ENCODE data around the gene PRR15L.

The PRR15L gene

GRCh38 chr17:47915776-47916398, 41.8 kb downstream of the PRR15L start:
- Histone ChIP-seq H3K9me3 (ENCODE audit: control insufficient read depth, insufficient read depth, low read length) (no peaks in the 10 kb centered on the region), H3K36me3 (ENCODE audit: control insufficient read depth, insufficient read depth, low read length) (peaks cover 13% of the 10 kb centered on the region), H3K4me1 (ENCODE audit: control insufficient read depth, insufficient read depth, low read length) (no peaks in the 10 kb centered on the region), H3K27me3 (ENCODE audit: control insufficient read depth, insufficient read depth, low read length) (no peaks in the 10 kb centered on the region), H3K9ac (ENCODE audit: low read depth, low read length) (no peak overlapping the region), H3K27ac (ENCODE audit: low read depth, low read length) (no peak overlapping the region), H3K4me3 (ENCODE audit: low read depth, low read length) (no peak overlapping the region)

DNA sequence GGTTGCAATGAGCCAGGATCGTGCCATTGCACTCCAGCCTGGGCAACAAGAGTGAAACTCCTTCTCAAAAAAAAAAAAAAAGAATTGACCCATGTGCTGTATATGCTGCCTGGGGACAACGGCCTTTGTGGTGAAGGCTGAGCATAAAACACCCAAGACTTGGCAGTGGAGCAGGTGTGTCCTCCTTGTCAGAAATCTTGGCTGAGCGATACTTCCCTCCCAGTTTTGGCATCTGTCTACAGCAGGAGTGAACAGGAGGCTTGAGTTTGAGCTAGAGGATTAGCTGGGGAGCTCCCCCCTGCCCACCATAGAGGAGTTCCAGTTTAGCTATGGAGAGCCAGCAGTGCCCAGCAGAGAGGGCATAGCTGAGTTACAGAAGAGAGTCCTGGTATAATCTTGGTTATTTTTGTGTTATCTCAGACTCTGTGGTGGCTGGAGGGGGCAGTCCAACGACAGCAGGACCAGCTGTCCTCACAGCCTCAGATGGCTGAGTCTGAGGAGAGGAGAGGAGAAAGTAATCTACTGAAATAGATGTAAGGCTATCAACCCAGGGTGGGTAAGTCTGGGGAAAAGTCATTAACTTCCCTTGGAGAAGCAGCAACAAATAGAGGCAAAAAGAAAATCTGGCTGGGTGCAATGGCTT, 43.3 kb downstream of the PRR15L start:
- H3K4me3 ChIP-seq (ENCODE audit: low read depth, low read length) = no peak overlapping the region
- no peaks in the 10 kb centered on the region for H3K27me3 ChIP-seq (ENCODE audit: control insufficient read depth, insufficient read depth, low read length)
- H3K9me3 ChIP-seq (ENCODE audit: control insufficient read depth, insufficient read depth, low read length) = no peaks in the 10 kb centered on the region
- no peak overlapping the region for H3K27ac ChIP-seq (ENCODE audit: low read depth, low read length)
- H3K4me1 ChIP-seq (ENCODE audit: control insufficient read depth, insufficient read depth, low read length) = no peaks in the 10 kb centered on the region
- no peak overlapping the region for H3K9ac ChIP-seq (ENCODE audit: low read depth, low read length)
- H3K36me3 ChIP-seq (ENCODE audit: control insufficient read depth, insufficient read depth, low read length) = peaks cover 13% of the 10 kb centered on the region

GRCh38 chr17:47913050-47913449, 44.6 kb downstream of the PRR15L start:
- Histone ChIP-seq H3K9me3 (ENCODE audit: control insufficient read depth, insufficient read depth, low read length) (no peaks in the 10 kb centered on the region), H3K4me1 (ENCODE audit: control insufficient read depth, insufficient read depth, low read length) (no peaks in the 10 kb centered on the region), H3K36me3 (ENCODE audit: control insufficient read depth, insufficient read depth, low read length) (peaks cover 13% of the 10 kb centered on the region), H3K9ac (ENCODE audit: low read depth, low read length) (no peak overlapping the region), H3K4me3 (ENCODE audit: low read depth, low read length) (no peak overlapping the region), H3K27ac (ENCODE audit: low read depth, low read length) (no peak overlapping the region), H3K27me3 (ENCODE audit: control insufficient read depth, insufficient read depth, low read length) (no peaks in the 10 kb centered on the region)

DNA sequence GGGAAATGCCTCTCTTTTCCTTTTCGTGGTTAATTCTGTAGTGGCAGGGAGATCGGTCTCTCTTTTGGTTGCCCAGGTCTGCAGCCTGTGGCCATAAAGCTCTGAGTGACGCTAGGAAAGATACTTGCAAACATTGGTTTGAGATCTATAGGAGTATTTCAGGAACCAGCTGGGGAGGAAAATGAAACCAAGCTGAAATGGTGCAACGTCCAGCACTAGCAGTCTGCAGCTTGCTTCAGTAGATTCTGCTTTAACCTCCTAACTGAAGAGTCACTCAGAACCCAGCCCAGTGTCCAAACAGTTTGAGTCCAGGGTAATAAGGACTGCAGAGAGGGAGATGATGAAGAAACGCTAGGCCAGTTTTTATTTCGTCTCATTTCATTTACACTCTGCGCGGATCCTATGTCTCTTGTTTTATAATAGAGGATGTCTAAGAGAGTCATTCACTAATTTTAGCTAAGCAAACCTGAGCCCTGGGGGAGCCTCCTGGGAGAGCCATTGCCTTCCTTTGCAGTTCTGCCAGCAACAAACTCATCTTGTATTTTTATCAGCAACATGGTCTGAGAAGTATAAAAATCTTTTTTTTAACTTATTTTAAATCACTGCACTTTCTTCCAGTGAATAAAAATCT, 49.6 kb downstream of the PRR15L start:
- no peaks in the 10 kb centered on the region for H3K36me3 ChIP-seq (ENCODE audit: control insufficient read depth, insufficient read depth, low read length)
- no peaks in the 10 kb centered on the region for H3K27me3 ChIP-seq (ENCODE audit: control insufficient read depth, insufficient read depth, low read length)
- H3K9me3 ChIP-seq (ENCODE audit: control insufficient read depth, insufficient read depth, low read length) = no peaks in the 10 kb centered on the region
- no peak overlapping the region for H3K27ac ChIP-seq (ENCODE audit: low read depth, low read length)
- H3K9ac ChIP-seq (ENCODE audit: low read depth, low read length) = no peak overlapping the region
- H3K4me1 ChIP-seq (ENCODE audit: control insufficient read depth, insufficient read depth, low read length) = peaks cover 8% of the 10 kb centered on the region; the same call in 1 of the 2 replicates
- H3K4me3 ChIP-seq (ENCODE audit: low read depth, low read length) = no peak overlapping the region

DNA sequence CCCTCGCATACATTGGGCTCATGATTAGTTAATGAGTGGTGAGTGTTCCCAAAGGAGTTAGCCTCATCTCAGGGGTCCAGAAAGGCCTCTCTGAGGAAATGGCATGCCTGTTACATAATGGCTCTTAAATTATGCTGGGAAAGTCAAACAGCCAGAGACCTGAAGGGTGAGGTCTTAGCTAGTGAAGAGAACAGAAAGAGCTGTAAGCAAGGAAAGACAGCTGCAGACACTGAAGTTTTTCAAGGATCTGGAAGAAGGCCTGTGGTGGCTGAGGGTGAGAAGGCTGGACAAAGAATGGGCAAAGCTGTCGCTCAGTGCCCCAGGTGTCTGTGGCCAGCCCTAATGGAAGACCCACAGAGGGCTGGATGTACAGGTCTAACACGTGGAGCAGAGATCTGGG, 51.2 kb downstream of the PRR15L start:
- Histone ChIP-seq H3K36me3 (ENCODE audit: control insufficient read depth, insufficient read depth, low read length) (no peaks in the 10 kb centered on the region), H3K27ac (ENCODE audit: low read depth, low read length) (no peak overlapping the region), H3K4me1 (ENCODE audit: control insufficient read depth, insufficient read depth, low read length) (peaks cover 20% of the 10 kb centered on the region), H3K27me3 (ENCODE audit: control insufficient read depth, insufficient read depth, low read length) (no peaks in the 10 kb centered on the region), H3K9me3 (ENCODE audit: control insufficient read depth, insufficient read depth, low read length) (no peaks in the 10 kb centered on the region), H3K9ac (ENCODE audit: low read depth, low read length) (no peak overlapping the region), H3K4me3 (ENCODE audit: low read depth, low read length) (no peak overlapping the region)

- Histone ChIP-seq H3K4me3 (ENCODE audit: low read depth, low read length) (no peak overlapping the region), H3K9ac (ENCODE audit: low read depth, low read length) (no peak overlapping the region), H3K9me3 (ENCODE audit: control insufficient read depth, insufficient read depth, low read length) (no peaks in the 10 kb centered on the region), H3K4me1 (ENCODE audit: control insufficient read depth, insufficient read depth, low read length) (peaks cover 29% of the 10 kb centered on the region), H3K36me3 (ENCODE audit: control insufficient read depth, insufficient read depth, low read length) (no peaks in the 10 kb centered on the region), H3K27ac (ENCODE audit: low read depth, low read length) (peak overlapping the region; percentile 51), H3K27me3 (ENCODE audit: control insufficient read depth, insufficient read depth, low read length) (no peaks in the 10 kb centered on the region)
These were observed 52.4 kb downstream of the PRR15L start for GRCh38 chr17:47905221-47905733.

DNA sequence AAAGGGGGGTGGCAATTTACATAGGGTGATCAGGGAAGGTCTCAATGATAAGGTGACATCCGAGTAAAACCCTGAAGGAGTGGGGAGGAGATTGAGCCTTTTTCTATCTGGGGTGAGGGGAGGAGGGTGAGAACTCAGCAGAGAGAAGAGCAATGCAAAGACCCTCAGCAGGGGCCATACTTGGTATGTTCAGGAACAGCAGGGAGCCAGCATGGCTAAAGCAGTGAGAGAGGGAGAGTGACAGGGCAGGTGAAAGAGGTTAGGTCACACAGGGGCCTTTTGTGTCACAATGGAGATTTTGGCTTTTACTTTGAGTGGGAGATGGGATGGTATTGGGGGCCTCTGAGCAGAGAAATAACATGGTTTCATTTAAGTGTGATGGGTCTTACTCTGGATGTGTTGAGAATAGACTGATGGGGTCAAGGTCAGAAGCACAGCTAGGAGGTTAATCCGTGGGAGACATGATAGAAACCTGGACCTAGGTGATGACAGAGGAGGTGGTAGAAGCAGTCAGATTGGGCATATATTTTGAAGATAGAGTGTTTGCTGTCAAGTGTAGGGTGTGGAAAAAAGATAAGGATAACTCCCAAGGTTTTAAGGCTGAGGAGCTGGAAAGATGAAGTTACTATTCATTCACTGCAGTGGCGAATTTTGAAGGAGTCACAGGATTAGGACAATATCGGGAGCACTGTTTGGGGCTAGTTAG, 55.5 kb downstream of the PRR15L start:
- no peaks in the 10 kb centered on the region for H3K27me3 ChIP-seq (ENCODE audit: control insufficient read depth, insufficient read depth, low read length)
- H3K36me3 ChIP-seq (ENCODE audit: control insufficient read depth, insufficient read depth, low read length) = peaks cover 8% of the 10 kb centered on the region; the same call in 1 of the 2 replicates
- H3K9ac ChIP-seq (ENCODE audit: low read depth, low read length) = no peak overlapping the region
- no peaks in the 10 kb centered on the region for H3K9me3 ChIP-seq (ENCODE audit: control insufficient read depth, insufficient read depth, low read length)
- peak overlapping the region; percentile 92 for H3K27ac ChIP-seq (ENCODE audit: low read depth, low read length)
- H3K4me1 ChIP-seq (ENCODE audit: control insufficient read depth, insufficient read depth, low read length) = peaks cover 40% of the 10 kb centered on the region
- peak overlapping the region; percentile 43 for H3K4me3 ChIP-seq (ENCODE audit: low read depth, low read length)

Measured in HUES48 (cell line).